Heart right ventricle (tissue), 16 donors: ENCODE measurements around the gene PERP. TPM values are rescaled to one million over a fixed set of nuclear protein-coding genes. Genes with fewer than 3 reads are reported as not detected.
A peak's percentile ranks its signal among the peaks of the same experiment; 100 is the strongest.

Experiments
- ATAC-seq, 8 donors: fragments of 200-7000 bp; cut with Tn5 transposase; one replicate each; pipeline ENCODE4 v1.9.1; 2020; ENCODE audit warnings: mild to moderate bottlenecking in 8 of 8, moderate library complexity in 8 of 8, moderate number of reproducible peaks in 1 of 8
- DNase-seq, 2 donors: peaks; one replicate each; pipeline ENCODE4 v3.0.0-alpha.2; 2020
- H3K27ac ChIP-seq, 10 donors: fragments of 200-600 bp; sonication (generic) in 2 of 10; one replicate each; pipeline versions ENCODE4 v1.5.0 to v1.8.0; 2020 to 2022; ENCODE audit warnings: mild to moderate bottlenecking in 3 of 10
- H3K27me3 ChIP-seq, 7 donors: fragments of 200-600 bp; one replicate each; pipeline ENCODE4 v1.8.0; 2021 to 2022; ENCODE audit warnings: mild to moderate bottlenecking in 2 of 7
- H3K36me3 ChIP-seq, 9 donors: fragments of 200-600 bp; sonication (generic) in 1 of 9; one replicate each; pipeline versions ENCODE4 v1.5.0 to v1.8.0; 2020 to 2022; ENCODE audit warnings: mild to moderate bottlenecking in 2 of 9
- H3K4me1 ChIP-seq, 9 donors: fragments of 200-600 bp; sonication (generic) in 1 of 9; one replicate each; pipeline versions ENCODE4 v1.5.0 to v1.8.0; 2020 to 2022; ENCODE audit warnings: mild to moderate bottlenecking in 4 of 9
- H3K4me3 ChIP-seq, 10 donors: fragments of 200-600 bp; sonication (generic) in 2 of 10; one replicate each; pipeline versions ENCODE4 v1.5.0 to v1.8.0; 2020 to 2022; ENCODE audit warnings: mild to moderate bottlenecking in 7 of 10, moderate library complexity in 2 of 10
- H3K9me3 ChIP-seq, 11 donors: fragments of 200-600 bp in 10 of 11; sonication (generic) in 2 of 11; one replicate each; pipeline versions ENCODE4 v1.5.0 to v1.8.0; 2013 to 2022; ENCODE audit warnings: mild to moderate bottlenecking in 2 of 11, control low read depth in 1 of 11, moderate library complexity in 1 of 11
- CTCF ChIP-seq, 9 donors: fragments of 200-600 bp; sonication (generic) in 2 of 9; IDR thresholded peaks; one replicate each; pipeline versions ENCODE4 v1.5.0 to v1.8.0; 2021 to 2022; ENCODE audit warnings: antibody characterized with exemption in 9 of 9, mild to moderate bottlenecking in 5 of 9, moderate library complexity in 1 of 9
- WGBS, 2 donors: extraction: QIAGEN DNeasy Blood & Tissue Kit; methylation state at CpG; one replicate each; pipeline ENCODE4 v1.1.7; 2013; ENCODE audit warnings: inconsistent platforms in 1 of 2; 5-methylcytosine and 5-hydroxymethylcytosine counted together
- intact Hi-C, 10 donors: fragments of 100-400 bp; cut with DNase I; formaldehyde crosslinking; loops; one replicate each; pipeline versions ENCODE4 v1.11.1 to v1.14.2; 2022
- polyA plus RNA-seq, 2 donors: library from polyadenylated mRNA; stranded (reverse); fragments of 200-250 nt; gene quantifications; one replicate each; pipeline ENCODE4 v1.2.3, GENCODE V29; 2013
- total RNA-seq, 10 donors: library from RNA; stranded (reverse); fragmentation: NEBNext Ultra II Directional in 3 of 10; extraction: Animal tissue kit (Norgen Biotek cat#: 25700) in 3 of 10; gene quantifications; one replicate each; pipeline versions ENCODE4 v1.2.1 to v1.2.4, GENCODE V29; 2021 to 2023
- donor health status: Arrhythmogenic right ventricular cardiomyopathy.
- donor health status: ischemic (EF 13 %, LVEDD 7.1; RV severe dilation, severe dysfunction).
- donor health status: healthy with polysubstance abuse.
- donor health status: DM: no; HTN: yes; CAD: no.
- donor health status: DM: no; HTN: no; CAD: no.
- donor health status: ischemic (EF 25% LVEDD 6.9; RV normal size, moderate dysfunction).
- donor health status: ischemic (EF 25% LVEDD 5.7; RV mildly dilated, moderate dysfunction).
- donor health status: healthy.
- donor health status: DM: yes; HTN: yes; CAD: no.
- donor health status: Ischemic cardiomyopathy.
- donor health status: ischemic (EF 35%, LVEDD 5.7; RV mildly dilated, moderate dysfunction).
- donor health status: nonischemic (EF 11% LVEDD 7.7; RV severe dilation, severe dysfunction).
- donor health status: DM: yes; HTN: yes; CAD: no.
- donor health status: PGD.
- donor health status: ischemic (EF 29% LVEDD 5.4; RV normal size, mild dysfunction).
- donor health status: nonischemic (EF 23%, LVEDD 6.1; RV moderate dilation, normal function).

PERP gene
- total and polyA plus RNA-seq, 12 donors = 29.3 to 70.1 (median 55.4) TPM

- Histone ChIP-seq H3K4me3 (peak overlapping the region in 6 of 10 donors; percentile 1 to 43 (median 36)), H3K27ac (peak overlapping the region in 9 of 10 donors; percentile 3 to 91 (median 69)), H3K4me1 (peaks cover 0 to 15% (median 10%) of the 10 kb centered on the region in 9 donors), H3K36me3 (no peaks in the 10 kb centered on the region), H3K27me3 (peaks cover 0 to 39% (median 14%) of the 10 kb centered on the region in 7 donors), H3K9me3 (no peaks in the 10 kb centered on the region)
- 30 to 39% methylated on average over 10 of the region's 10 CpGs for WGBS, 2 donors
- ATAC-seq = peak in 7 of 8 donors; percentile 10 to 78 (median 61)
- no peak for TF ChIP-seq CTCF (IDR thresholded peaks at IDR 0.05)
- DNase-seq = no peak
- intact Hi-C loops = loop anchor here in 4 of 10 donors (10.0 kb wide), 2 partner anchors 397 to 407 kb away; no protein-coding TSS in a partner anchor
Observed at GRCh38 chr6:138101946-138102731, 5.1 kb downstream of the PERP start.

GRCh38 chr6:138099832-138100231 lies 7.4 kb downstream of the PERP start:
- intact Hi-C loops = loop anchor here in 4 of 10 donors (10.0 kb wide), 2 partner anchors 395 to 405 kb away; no protein-coding TSS in a partner anchor
- H3K4me3 ChIP-seq = no peak overlapping the region
- TF ChIP-seq CTCF (IDR thresholded peaks at IDR 0.05) = no peak
- peaks cover 0 to 16% (median 0%) of the 10 kb centered on the region in 7 donors for H3K27me3 ChIP-seq
- H3K27ac ChIP-seq = peak overlapping the region in 1 of 10 donors; percentile 23
- 38 to 48% methylated on average over 5 of the region's 5 CpGs for WGBS, 2 donors
- DNase-seq (no peak), ATAC-seq (no peak)
- H3K9me3 ChIP-seq = no peaks in the 10 kb centered on the region
- H3K4me1 ChIP-seq = peaks cover 0 to 9% (median 0%) of the 10 kb centered on the region in 9 donors
- peaks cover 0 to 16% (median 0%) of the 10 kb centered on the region in 9 donors for H3K36me3 ChIP-seq

- Histone ChIP-seq H3K9me3 (no peaks in the 10 kb centered on the region), H3K36me3 (peaks cover 0 to 16% (median 0%) of the 10 kb centered on the region in 9 donors), H3K27me3 (peaks cover 0 to 4% (median 0%) of the 10 kb centered on the region in 7 donors), H3K4me1 (peaks cover 0 to 8% (median 0%) of the 10 kb centered on the region in 9 donors), H3K4me3 (no peak overlapping the region), H3K27ac (no peak overlapping the region)
- ATAC-seq (no peak), DNase-seq (no peak)
- 72 to 79% methylated on average over 2 of the region's 2 CpGs for WGBS, 2 donors
- no peak for TF ChIP-seq CTCF (IDR thresholded peaks at IDR 0.05)
- intact Hi-C loops = no loop called here
Observed at GRCh38 chr6:138098306-138098705, 8.9 kb downstream of the PERP start.

GRCh38 chr6:138094260-138094659 lies 13.0 kb downstream of the PERP start:
- intact Hi-C loops = no loop called here
- 95 to 100% methylated on average over 1 of the region's 1 CpG for WGBS, 2 donors
- H3K4me1 ChIP-seq = no peaks in the 10 kb centered on the region
- ATAC-seq (no peak), DNase-seq (no peak)
- no peak for TF ChIP-seq CTCF (IDR thresholded peaks at IDR 0.05)
- H3K27ac ChIP-seq = no peak overlapping the region
- H3K27me3 ChIP-seq = no peaks in the 10 kb centered on the region
- H3K36me3 ChIP-seq = peaks cover 0 to 28% (median 0%) of the 10 kb centered on the region in 9 donors
- no peaks in the 10 kb centered on the region for H3K9me3 ChIP-seq
- H3K4me3 ChIP-seq = no peak overlapping the region
